GM23248 (cell line): ENCODE measurements around the gene THADA. TPM values are rescaled to one million over a fixed set of nuclear protein-coding genes. Genes with fewer than 3 reads are reported as not detected.

Experiments
- DNase-seq: peaks from one replicate; pipeline ENCODE4 v3.0.0-alpha.2; 2015
- H2AFZ ChIP-seq: fragments of 200-600 bp; sonication (generic); 2 replicates; pipeline ENCODE4 v1.6.1; 2016; ENCODE audit warnings: antibody characterized with exemption
- H3F3A ChIP-seq: fragments of 200-600 bp; sonication (generic); 2 replicates; pipeline ENCODE4 v1.6.1; 2016; ENCODE audit warnings: mild to moderate bottlenecking, antibody characterized with exemption, mixed run types; ENCODE audit not compliant: insufficient read depth
- H3K27ac ChIP-seq: fragments of 200-600 bp; sonication (generic); 2 replicates; pipeline ENCODE4 v1.5.1; 2016; ENCODE audit warnings: mild to moderate bottlenecking
- H3K27me3 ChIP-seq: fragments of 200-600 bp; sonication (generic); replicated peaks from 2 replicates; pipeline ENCODE4 v1.6.1; 2016; ENCODE audit warnings: mild to moderate bottlenecking; ENCODE audit not compliant: insufficient read depth
- H3K36me3 ChIP-seq: fragments of 200-600 bp; sonication (generic); 2 replicates; pipeline ENCODE4 v1.6.1; 2016; ENCODE audit warnings: low read depth, mild to moderate bottlenecking
- H3K4me1 ChIP-seq: fragments of 200-600 bp; sonication (generic); 2 replicates; pipeline ENCODE4 v1.6.1; 2016; ENCODE audit warnings: mild to moderate bottlenecking; ENCODE audit not compliant: insufficient read depth
- H3K4me2 ChIP-seq: fragments of 200-600 bp; sonication (generic); one replicate; pipeline ENCODE4 v1.6.1; 2016; ENCODE audit warnings: mild to moderate bottlenecking; ENCODE audit not compliant: unreplicated experiment
- H3K4me3 ChIP-seq: fragments of 200-600 bp; sonication (generic); 2 replicates; pipeline ENCODE4 v1.5.1; 2016; ENCODE audit warnings: mild to moderate bottlenecking
- H3K79me2 ChIP-seq: fragments of 200-600 bp; sonication (generic); 2 replicates; pipeline ENCODE4 v1.6.1; 2016; ENCODE audit warnings: mild to moderate bottlenecking; ENCODE audit not compliant: insufficient read depth
- H3K9ac ChIP-seq: fragments of 200-600 bp; sonication (generic); 2 replicates; pipeline ENCODE4 v1.6.1; 2016; ENCODE audit warnings: mild to moderate bottlenecking
- H3K9me2 ChIP-seq: fragments of 200-600 bp; sonication (generic); 2 replicates; pipeline ENCODE4 v1.6.1; 2016; ENCODE audit warnings: mixed run types, mild to moderate bottlenecking, moderate library complexity; ENCODE audit not compliant: insufficient read depth
- H3K9me3 ChIP-seq: fragments of 200-600 bp; sonication (generic); one replicate; pipeline ENCODE4 v1.6.1; 2017; ENCODE audit warnings: low read depth
- H4K20me1 ChIP-seq: fragments of 200-600 bp; sonication (generic); 2 replicates; pipeline ENCODE4 v1.6.0; 2016; ENCODE audit not compliant: insufficient read depth
- EZH2 ChIP-seq: fragments of 200-600 bp; sonication (generic); IDR thresholded peaks from 2 replicates; pipeline ENCODE4 v1.6.1; 2018; ENCODE audit warnings: antibody characterized with exemption, mild to moderate bottlenecking; ENCODE audit not compliant: insufficient read depth, poor library complexity, severe bottlenecking
- EZH2phosphoT487 ChIP-seq: fragments of 200-600 bp; sonication (generic); IDR thresholded peaks from 2 replicates; pipeline ENCODE4 v1.6.1; 2018; ENCODE audit warnings: antibody characterized with exemption, moderate library complexity, mild to moderate bottlenecking, low read depth; ENCODE audit not compliant: insufficient read depth
- WGBS, 2 experiments: methylation state at CpG; one replicate each; pipeline ENCODE4 v1.1.6; 2015 to 2017; ENCODE audit warnings: low lambda C conversion rate in 2 of 2, low coverage in 1 of 2; ENCODE audit errors: missing lambda C conversion rate in 2 of 2; 5-methylcytosine and 5-hydroxymethylcytosine counted together
- in situ Hi-C: fragments of 300-500 bp; cut with MboI; formaldehyde crosslinking; loops from 2 replicates; pipeline ENCODE4 v1.15.0; 2020
- polyA plus RNA-seq: library from polyadenylated mRNA; unstranded; fragments of >200 nt; fragmentation: Nextera tagmentation; extraction: Ambion mirVana; gene quantifications from 2 replicates; pipeline ENCODE4 v1.2.1, GENCODE V29; 2016
- total RNA-seq: library from RNA; depleted of rRNA; stranded (reverse); fragments of >200 nt; shearing (Covaris generic); gene quantifications from 2 replicates; pipeline ENCODE4 v1.2.3, GENCODE V29; 2014

THADA gene
- total and polyA plus RNA-seq, 2 experiments from 2014 or later = 14.1 to 15.8 TPM

DNA sequence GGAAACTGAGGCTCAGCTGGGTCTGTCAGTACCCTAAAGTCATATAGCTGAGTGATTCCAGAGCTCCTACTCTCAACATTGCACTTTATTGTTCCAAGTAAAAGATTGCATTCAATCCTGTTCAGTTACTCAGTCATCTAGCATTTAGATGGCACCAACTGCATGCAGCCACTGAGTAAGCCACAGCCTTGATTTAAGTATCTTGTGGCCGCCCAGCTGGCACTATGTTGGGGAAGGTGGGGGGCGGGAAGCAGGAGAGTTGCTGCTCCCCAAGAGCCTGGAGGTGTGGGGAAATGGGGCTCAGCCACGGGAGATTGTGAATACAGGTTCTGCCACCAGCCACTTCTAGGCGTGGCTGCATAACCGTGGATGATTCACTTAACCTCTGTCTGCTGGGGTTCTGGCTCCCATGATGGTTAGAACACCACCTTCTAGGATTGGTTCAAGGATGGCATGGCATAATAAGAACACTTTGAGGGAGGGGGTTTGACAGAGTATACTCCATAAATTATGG is 386.6 kb downstream of the THADA start:
- Histone ChIP-seq H3K79me2 (no peaks in the 10 kb centered on the region), H3F3A (no peaks in the 10 kb centered on the region), H3K9me2 (no peaks in the 10 kb centered on the region), H2AFZ (no peak overlapping the region), H3K4me2 (no peak overlapping the region), H4K20me1 (no peaks in the 10 kb centered on the region), H3K4me1 (peaks cover 7% of the 10 kb centered on the region), H3K36me3 (no peaks in the 10 kb centered on the region), H3K4me3 (no peak overlapping the region), H3K27me3 (no peaks in the 10 kb centered on the region), H3K27ac (no peak overlapping the region), H3K9me3 (no peaks in the 10 kb centered on the region), H3K9ac (no peak overlapping the region)
- no peak for DNase-seq
- in situ Hi-C loops = no loop called here
- TF ChIP-seq EZH2phosphoT487 (no peak), EZH2 (no peak)
- WGBS, 2 experiments = 89 to 94% methylated on average over 5 of the region's 5 CpGs

DNA sequence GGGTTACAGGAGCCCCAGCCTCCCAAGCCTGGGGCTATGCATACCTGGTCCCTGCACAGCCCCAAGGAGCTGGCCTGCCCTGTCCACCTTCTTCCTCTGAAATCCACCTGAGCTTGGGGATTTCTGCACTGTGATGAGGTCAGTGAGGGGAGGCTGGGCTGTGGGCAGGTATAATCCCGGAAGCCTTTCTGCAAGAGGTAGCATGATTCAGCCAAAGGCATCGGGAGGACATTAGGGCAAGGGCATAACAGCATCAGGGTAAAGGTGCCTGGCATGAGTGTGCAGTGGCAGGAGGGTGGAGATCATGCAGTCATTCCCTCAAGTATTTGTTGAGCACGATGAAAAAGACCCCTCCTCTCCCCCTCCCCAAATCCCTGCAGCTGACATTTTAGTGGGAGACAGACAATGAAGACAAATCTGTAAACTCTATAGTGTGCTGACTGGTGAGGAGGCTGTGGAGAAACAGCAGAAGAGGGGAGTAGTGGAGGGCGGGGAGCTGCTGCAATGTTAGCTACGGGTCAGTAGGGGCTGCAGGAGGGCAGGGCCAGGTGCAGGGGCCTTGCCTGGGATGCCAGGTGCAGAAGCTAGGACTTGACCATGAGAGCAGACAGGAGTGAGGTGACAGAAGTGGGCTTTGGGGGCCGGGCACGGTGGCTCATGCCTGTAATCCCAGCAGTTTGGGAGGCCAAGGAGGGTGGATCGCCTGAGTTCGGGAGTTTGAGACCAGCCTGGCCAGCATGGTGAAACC is 388.1 kb downstream of the THADA start:
- DNase-seq = no peak
- H3K79me2 ChIP-seq = no peaks in the 10 kb centered on the region
- 85 to 92% methylated on average over 9 of the region's 9 CpGs for WGBS, 2 experiments
- no peaks in the 10 kb centered on the region for H3K27me3 ChIP-seq
- H3K27ac ChIP-seq = no peak overlapping the region
- H3K9me3 ChIP-seq = no peaks in the 10 kb centered on the region
- H3K9me2 ChIP-seq = no peaks in the 10 kb centered on the region
- peaks cover 7% of the 10 kb centered on the region for H3K4me1 ChIP-seq
- no peaks in the 10 kb centered on the region for H3K36me3 ChIP-seq
- H3K9ac ChIP-seq = no peak overlapping the region
- no peak overlapping the region for H3K4me3 ChIP-seq
- no peak for TF ChIP-seq EZH2phosphoT487
- H2AFZ ChIP-seq = no peak overlapping the region
- no peaks in the 10 kb centered on the region for H4K20me1 ChIP-seq
- H3K4me2 ChIP-seq = no peak overlapping the region
- in situ Hi-C loops = no loop called here
- no peaks in the 10 kb centered on the region for H3F3A ChIP-seq

DNA sequence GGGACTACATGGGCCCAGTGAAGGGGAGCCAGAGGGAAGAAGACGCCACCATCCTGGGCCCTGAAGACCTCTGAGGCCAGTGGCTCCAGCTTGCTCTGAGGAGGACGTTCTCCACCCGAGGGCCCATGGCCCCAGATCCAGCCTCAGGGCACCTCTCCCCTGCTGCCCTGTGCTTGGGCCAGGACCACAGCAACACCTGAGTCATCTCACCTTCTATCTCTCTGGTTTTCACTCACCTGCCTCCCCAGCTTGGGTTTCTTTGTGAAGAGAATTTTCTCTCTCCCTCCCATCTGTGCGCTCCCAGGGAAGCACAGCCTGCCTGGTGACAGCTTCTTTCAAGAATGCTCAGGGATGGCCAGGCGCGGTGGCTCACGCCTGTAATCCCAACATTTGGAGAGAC is 389.2 kb downstream of the THADA start:
- DNase-seq = no peak
- WGBS, 2 experiments = 92 to 98% methylated on average over 7 of the region's 7 CpGs
- no peak overlapping the region for H3K9ac ChIP-seq
- no peaks in the 10 kb centered on the region for H3K79me2 ChIP-seq
- peaks cover 7% of the 10 kb centered on the region for H3K4me1 ChIP-seq
- TF ChIP-seq EZH2phosphoT487 (no peak), EZH2 (no peak)
- in situ Hi-C loops = no loop called here
- H2AFZ ChIP-seq = no peak overlapping the region
- H3K27me3 ChIP-seq = no peaks in the 10 kb centered on the region
- no peaks in the 10 kb centered on the region for H3K36me3 ChIP-seq
- no peak overlapping the region for H3K4me2 ChIP-seq
- no peaks in the 10 kb centered on the region for H3K9me3 ChIP-seq
- H3K9me2 ChIP-seq = no peaks in the 10 kb centered on the region
- no peaks in the 10 kb centered on the region for H3F3A ChIP-seq
- H3K27ac ChIP-seq = no peak overlapping the region
- no peak overlapping the region for H3K4me3 ChIP-seq
- no peaks in the 10 kb centered on the region for H4K20me1 ChIP-seq

DNA sequence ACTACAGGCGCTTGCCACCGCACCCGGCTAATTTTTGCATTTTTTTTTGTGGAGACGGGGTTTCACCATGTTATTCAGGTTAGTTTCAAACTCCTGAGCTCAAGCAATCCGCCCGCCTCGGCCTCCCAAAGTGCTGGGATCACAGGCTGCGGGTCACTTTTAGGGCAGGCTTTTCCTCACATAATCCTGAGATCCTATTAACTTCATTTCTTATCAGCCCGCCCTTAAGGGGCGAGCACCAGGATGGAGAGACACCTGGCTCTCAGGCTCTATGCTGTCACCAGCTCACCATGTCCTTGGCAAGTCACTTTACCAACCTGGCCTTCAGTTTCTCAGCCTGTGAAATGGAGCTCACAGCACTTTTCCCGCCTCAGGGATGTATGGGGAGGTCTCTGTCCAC is 392.5 kb downstream of the THADA start:
- in situ Hi-C loops = no loop called here
- H4K20me1 ChIP-seq = no peaks in the 10 kb centered on the region
- H3K27ac ChIP-seq = no peak overlapping the region
- H3K4me3 ChIP-seq = no peak overlapping the region
- TF ChIP-seq EZH2phosphoT487 = no peak
- no peak for TF ChIP-seq EZH2
- H3K36me3 ChIP-seq = no peaks in the 10 kb centered on the region
- H3K9me3 ChIP-seq = no peaks in the 10 kb centered on the region
- no peaks in the 10 kb centered on the region for H3K27me3 ChIP-seq
- no peak overlapping the region for H3K4me2 ChIP-seq
- no peaks in the 10 kb centered on the region for H3F3A ChIP-seq
- no peaks in the 10 kb centered on the region for H3K79me2 ChIP-seq
- H3K4me1 ChIP-seq = no peaks in the 10 kb centered on the region
- no peak for DNase-seq
- H2AFZ ChIP-seq = no peak overlapping the region
- WGBS, 2 experiments = 93 to 97% methylated on average over 11 of the region's 11 CpGs
- H3K9me2 ChIP-seq = no peaks in the 10 kb centered on the region
- no peak overlapping the region for H3K9ac ChIP-seq
